ENCODE results near the gene FMN1. TPM values are rescaled to one million over a fixed set of nuclear protein-coding genes. Genes with fewer than 3 reads are reported as not detected.

FMN1 gene
- total RNA-seq, 1 experiment from 2014 or later, result 3.9 TPM

- ChIA-PET CTCF (no interaction called here), POLR2A (no interaction called here)
- intact Hi-C loops (cut with micrococcal nuclease; ENCODE audit: unreplicated experiment), result no loop called here
- BruUV-seq (replicated peaks), result no TSS peak
- in situ Hi-C loops (cut with HindIII; ENCODE audit: low pct_unique_long_range_greater_than_20kb, low sequenced_read_pairs), result no loop called here
- Histone ChIP-seq H3K4me1 (ENCODE audit: control insufficient read depth, insufficient read depth, low read length) (no peaks in the 10 kb centered on the region), H3K27ac (ENCODE audit: low read length) (no peak overlapping the region), H3K9me3 (ENCODE audit: control insufficient read depth, insufficient read depth, low read depth, low read length) (no peaks in the 10 kb centered on the region), H3K36me3 (ENCODE audit: control insufficient read depth, insufficient read depth, low read length) (no peaks in the 10 kb centered on the region), H3K27me3 (ENCODE audit: control insufficient read depth, insufficient read depth, low read length) (no peaks in the 10 kb centered on the region), H3K4me3 (ENCODE audit: low read depth in 2 of 2, low read length in 2 of 2) (no peak overlapping the region)
- TF ChIP-seq CTCF (IDR thresholded peaks at IDR 0.05) (no peak), POLR2AphosphoS5 (IDR thresholded peaks at IDR 0.05; ENCODE audit: low read depth, low read length) (no peak), TCF7L2 (IDR thresholded peaks at IDR 0.05; ENCODE audit: low read depth, low read length) (no peak), SIN3A (IDR thresholded peaks at IDR 0.05; ENCODE audit: borderline replicate concordance, insufficient read depth, low read depth, low read length) (no peak), REST (IDR thresholded peaks at IDR 0.05; ENCODE audit: insufficient read depth in 1 of 2, low read depth in 2 of 2, low read length in 1 of 2) (no peak)
- no peak for ATAC-seq
- no peak for DNase-seq (ENCODE audit: low read depth, low spot score)
Observed at GRCh38 chr15:32941823-32942222, 252.7 kb downstream of the FMN1 start.

GRCh38 chr15:32936976-32937375 is 257.5 kb downstream of the FMN1 start:
- TF ChIP-seq SIN3A (IDR thresholded peaks at IDR 0.05; ENCODE audit: borderline replicate concordance, insufficient read depth, low read depth, low read length) (no peak), TCF7L2 (IDR thresholded peaks at IDR 0.05; ENCODE audit: low read depth, low read length) (no peak), POLR2AphosphoS5 (IDR thresholded peaks at IDR 0.05; ENCODE audit: low read depth, low read length) (no peak), CTCF (IDR thresholded peaks at IDR 0.05) (no peak), REST (IDR thresholded peaks at IDR 0.05; ENCODE audit: insufficient read depth in 1 of 2, low read depth in 2 of 2, low read length in 1 of 2) (no peak)
- Histone ChIP-seq H3K4me1 (ENCODE audit: control insufficient read depth, insufficient read depth, low read length) (no peaks in the 10 kb centered on the region), H3K27ac (ENCODE audit: low read length) (no peak overlapping the region), H3K9me3 (ENCODE audit: control insufficient read depth, insufficient read depth, low read depth, low read length) (no peaks in the 10 kb centered on the region), H3K27me3 (ENCODE audit: control insufficient read depth, insufficient read depth, low read length) (no peaks in the 10 kb centered on the region), H3K4me3 (ENCODE audit: low read depth in 2 of 2, low read length in 2 of 2) (no peak overlapping the region), H3K36me3 (ENCODE audit: control insufficient read depth, insufficient read depth, low read length) (no peaks in the 10 kb centered on the region)
- ChIA-PET POLR2A (no interaction called here), CTCF (interaction anchor here (1.0 to 1.1 kb wide), 3 partner anchors 19 to 274 kb away, joined by 3 to 7 read pairs (median 4); no protein-coding TSS in a partner anchor)
- no TSS peak for BruUV-seq (replicated peaks)
- no peak for DNase-seq (ENCODE audit: low read depth, low spot score)
- in situ Hi-C loops (cut with HindIII; ENCODE audit: low pct_unique_long_range_greater_than_20kb, low sequenced_read_pairs) (no loop called here), intact Hi-C loops (cut with micrococcal nuclease; ENCODE audit: unreplicated experiment) (no loop called here)
- no peak for ATAC-seq
